Adrenal gland (tissue), 12 donors: ENCODE results near the gene CHST11. TPM values are rescaled to one million over a fixed set of nuclear protein-coding genes. Genes with fewer than 3 reads are reported as not detected.

Source experiments
- DNase-seq, 7 donors: peaks; one replicate each; pipeline ENCODE4 v3.0.0-alpha.2; 2019 to 2020
- H3K27ac ChIP-seq, 5 donors: fragments of 200-600 bp; sonication (generic) in 4 of 5; 1 replicate in 3 of 5; 2 replicates in 2 of 5; pipeline versions ENCODE4 v1.5.1 to v1.8.0; 2016 to 2020; ENCODE audit warnings: mild to moderate bottlenecking in 1 of 5
- H3K27me3 ChIP-seq: fragments of 200-600 bp; 2 replicates; pipeline ENCODE4 v1.8.0; 2021
- H3K36me3 ChIP-seq, 2 donors: fragments of 200-600 bp; replicated peaks in 1 of 2; 1 replicate in 1 of 2; 2 replicates in 1 of 2; pipeline versions ENCODE4 v1.5.1 to v1.8.0; 2018 to 2022
- H3K4me1 ChIP-seq, 2 donors: fragments of 200-600 bp; replicated peaks in 1 of 2; 1 replicate in 1 of 2; 2 replicates in 1 of 2; pipeline versions ENCODE4 v1.5.1 to v1.8.0; 2018 to 2021
- H3K4me3 ChIP-seq, 4 donors: fragments of 200-600 bp; sonication (generic) in 3 of 4; one replicate each; pipeline ENCODE4 v1.5.1; 2016 to 2018
- H3K9me3 ChIP-seq, 3 donors: fragments of 200-600 bp; sonication (generic) in 1 of 3; replicated peaks in 1 of 3; 1 replicate in 2 of 3; 2 replicates in 1 of 3; pipeline versions ENCODE4 v1.5.1 to v1.8.0; 2016 to 2021
- POLR2A ChIP-seq, 2 donors: fragments of 450-650 bp; IDR thresholded peaks; one replicate each; pipeline ENCODE4 v1.6.1; 2017; ENCODE audit warnings: antibody characterized with exemption in 2 of 2, mild to moderate bottlenecking in 2 of 2, moderate library complexity in 1 of 2
- WGBS, 4 donors: extraction: QIAGEN DNeasy Blood & Tissue Kit in 2 of 4; methylation state at CpG; one replicate each; pipeline versions ENCODE4 v1.1.5 to v1.1.7; 2013 to 2017; 5-methylcytosine and 5-hydroxymethylcytosine counted together
- intact Hi-C, 2 donors: fragments of 100-400 bp; cut with DNase I; formaldehyde crosslinking; loops; one replicate each; pipeline versions ENCODE4 v1.14.1 to v1.15.0; 2022 to 2023
- polyA plus RNA-seq, 3 donors: library from polyadenylated mRNA; stranded (reverse); fragments of 200-250 nt in 2 of 3; fragments of 350-450 nt in 1 of 3; fragmentation: Illumina TruSeq in 1 of 3; extraction: RNeasy Lipid Tissue Mini Kit (QIAGEN cat#74804) in 1 of 3; gene quantifications; one replicate each; pipeline ENCODE4 v1.2.3, GENCODE V29; 2013 to 2014
- total RNA-seq, 9 donors: library from RNA; depleted of rRNA in 4 of 9; stranded (reverse); fragments of >200 nt in 4 of 9; fragments of 120-200 nt in 1 of 9; fragmentation: NEBNext Ultra II Directional in 1 of 9; extraction: Animal tissue kit (Norgen Biotek cat#: 25700) in 1 of 9; gene quantifications; one replicate each; pipeline versions ENCODE4 v1.1.0 to v1.2.4, GENCODE V29; 2013 to 2023
- TF ChIP-seq, protein P1 (sequence below), 6 experiments: fragments of 450-650 bp in 4 of 6; fragments of 200-600 bp in 2 of 6; sonication (generic) in 1 of 6; IDR thresholded peaks; 1 replicate in 5 of 6; 2 replicates in 1 of 6; pipeline versions ENCODE4 v1.5.1 to v1.8.0; 2016 to 2021; ENCODE audit warnings: antibody characterized with exemption in 6 of 6, mild to moderate bottlenecking in 2 of 6, moderate library complexity in 1 of 6
- donor health status: healthy with polysubstance abuse.
- donor health status: Bipolar disorder and iron deficiency.
- donor health status: DM: yes; HTN: yes; CAD: no.
- donor health status: DM: no; HTN: no; CAD: no.
- donor health status: DM: no; HTN: no; CAD: no.
- donor health status: DM: yes; HTN: yes; CAD: no.

The CHST11 gene
- total and polyA plus RNA-seq, 12 donors, result 6.2 to 95.1 (median 29.8) TPM

DNA sequence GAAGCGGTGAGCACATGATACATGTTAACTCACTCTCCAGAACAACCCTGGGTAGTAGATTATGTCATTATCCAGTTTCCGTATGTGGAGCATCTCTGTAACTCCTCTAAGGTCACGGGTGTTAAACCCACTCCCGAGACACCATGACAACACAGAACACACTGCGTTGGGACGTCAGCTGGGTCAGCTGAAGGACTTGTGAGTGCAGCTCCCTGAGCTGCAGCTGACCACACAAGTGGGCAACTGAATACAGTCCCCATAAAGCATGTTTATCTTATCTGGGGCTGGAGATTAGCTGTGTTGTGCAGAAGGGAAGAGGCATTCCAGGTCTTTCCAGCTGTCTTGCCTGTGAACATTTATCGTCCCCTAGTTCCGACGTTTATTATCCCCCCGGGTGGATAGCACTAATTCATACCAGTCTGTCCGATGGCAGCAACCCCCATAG, 211.5 kb downstream of the CHST11 start:
- Histone ChIP-seq H3K9me3 (no peaks in the 10 kb centered on the region), H3K27me3 (no peaks in the 10 kb centered on the region), H3K4me1 (peaks cover 25 to 65% of the 10 kb centered on the region in 2 donors), H3K4me3 (no peak overlapping the region), H3K27ac (peak overlapping the region in 2 of 5 donors; percentile 54 to 73), H3K36me3 (no peaks in the 10 kb centered on the region)
- 38 to 61% (median 54%) methylated on average over 7 to 11 of the region's 11 CpGs for WGBS, 4 donors
- peak in 6 of 7 donors; percentile 38 to 72 (median 48) for DNase-seq
- intact Hi-C loops, result no loop called here
- TF ChIP-seq, protein P1, sequence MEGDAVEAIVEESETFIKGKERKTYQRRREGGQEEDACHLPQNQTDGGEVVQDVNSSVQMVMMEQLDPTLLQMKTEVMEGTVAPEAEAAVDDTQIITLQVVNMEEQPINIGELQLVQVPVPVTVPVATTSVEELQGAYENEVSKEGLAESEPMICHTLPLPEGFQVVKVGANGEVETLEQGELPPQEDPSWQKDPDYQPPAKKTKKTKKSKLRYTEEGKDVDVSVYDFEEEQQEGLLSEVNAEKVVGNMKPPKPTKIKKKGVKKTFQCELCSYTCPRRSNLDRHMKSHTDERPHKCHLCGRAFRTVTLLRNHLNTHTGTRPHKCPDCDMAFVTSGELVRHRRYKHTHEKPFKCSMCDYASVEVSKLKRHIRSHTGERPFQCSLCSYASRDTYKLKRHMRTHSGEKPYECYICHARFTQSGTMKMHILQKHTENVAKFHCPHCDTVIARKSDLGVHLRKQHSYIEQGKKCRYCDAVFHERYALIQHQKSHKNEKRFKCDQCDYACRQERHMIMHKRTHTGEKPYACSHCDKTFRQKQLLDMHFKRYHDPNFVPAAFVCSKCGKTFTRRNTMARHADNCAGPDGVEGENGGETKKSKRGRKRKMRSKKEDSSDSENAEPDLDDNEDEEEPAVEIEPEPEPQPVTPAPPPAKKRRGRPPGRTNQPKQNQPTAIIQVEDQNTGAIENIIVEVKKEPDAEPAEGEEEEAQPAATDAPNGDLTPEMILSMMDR (IDR thresholded peaks at IDR 0.05), result no peak
- TF ChIP-seq POLR2A (IDR thresholded peaks at IDR 0.05), result no peak

DNA sequence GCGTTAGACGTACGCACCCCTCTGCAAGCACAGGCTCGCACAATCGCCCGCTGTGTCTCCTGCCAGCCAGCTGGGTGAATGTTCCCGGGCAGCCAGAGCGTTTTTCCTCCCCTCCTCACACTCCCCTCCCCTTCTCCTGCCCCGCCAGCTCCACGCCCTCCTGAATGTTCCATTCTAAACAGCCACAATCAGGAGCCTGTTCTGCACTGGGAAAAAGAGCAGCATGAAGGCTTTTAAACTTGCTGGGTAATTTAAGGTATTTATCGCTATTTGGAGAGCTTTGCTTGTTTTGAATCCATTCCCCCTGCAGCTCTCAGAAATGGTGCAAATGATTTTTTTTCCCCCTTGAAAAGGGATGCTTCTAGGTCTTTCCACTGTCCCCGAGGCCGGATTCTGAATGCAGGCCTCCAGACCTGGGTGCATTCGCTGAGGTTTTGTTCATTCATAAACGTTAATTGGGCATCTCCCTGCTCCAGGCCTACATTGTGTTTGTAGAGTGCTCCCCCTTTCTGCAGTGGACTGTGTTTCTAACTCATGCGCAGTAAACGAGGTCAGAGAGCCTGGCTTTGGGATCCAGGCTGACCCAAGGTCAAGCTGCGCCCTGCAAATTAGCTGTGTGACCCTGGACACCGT, 212.5 kb downstream of the CHST11 start:
- peak in 5 of 7 donors; percentile 24 to 66 (median 42) for DNase-seq
- Histone ChIP-seq H3K27ac (peak overlapping the region in 2 of 5 donors; percentile 54 to 73), H3K36me3 (no peaks in the 10 kb centered on the region), H3K4me1 (peaks cover 26 to 74% of the 10 kb centered on the region in 2 donors), H3K4me3 (no peak overlapping the region), H3K9me3 (no peaks in the 10 kb centered on the region), H3K27me3 (no peaks in the 10 kb centered on the region)
- TF ChIP-seq, protein P1 (IDR thresholded peaks at IDR 0.05), result no peak
- TF ChIP-seq POLR2A (IDR thresholded peaks at IDR 0.05), result no peak
- 49 to 68% (median 53%) methylated on average over 18 to 19 of the region's 19 CpGs for WGBS, 4 donors
- intact Hi-C loops, result no loop called here

DNA sequence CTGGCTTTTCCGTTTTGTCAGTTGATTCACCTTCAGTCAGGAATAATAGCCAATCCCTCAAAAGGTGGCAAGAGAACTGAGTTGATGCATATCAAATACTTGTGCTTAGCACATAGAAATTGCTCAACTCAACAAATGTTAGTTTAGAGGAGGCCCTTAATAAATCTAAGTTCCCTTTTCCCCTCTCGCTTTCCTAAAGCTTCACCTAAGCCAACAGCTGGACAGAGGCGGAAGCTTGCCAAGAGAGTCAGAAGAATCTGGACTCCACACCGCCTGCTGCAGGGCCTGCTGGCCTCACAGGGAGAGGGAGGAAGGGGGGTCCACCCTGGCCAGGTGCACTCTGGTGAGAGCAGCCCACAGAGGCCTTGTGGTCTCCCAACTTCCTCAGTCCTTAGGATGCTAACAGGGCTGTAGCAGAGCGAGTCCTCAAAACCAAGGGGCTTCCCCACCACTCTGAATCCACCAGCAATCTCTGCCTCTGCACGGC, 213.1 kb downstream of the CHST11 start:
- intact Hi-C loops, result no loop called here

More for the DNA sequence above, 213.1 kb downstream of the CHST11 start:
- Histone ChIP-seq H3K9me3 (no peaks in the 10 kb centered on the region), H3K4me3 (no peak overlapping the region), H3K27ac (peak overlapping the region in 2 of 5 donors; percentile 54 to 73), H3K27me3 (no peaks in the 10 kb centered on the region), H3K4me1 (peaks cover 26 to 76% of the 10 kb centered on the region in 2 donors), H3K36me3 (no peaks in the 10 kb centered on the region)
- 57 to 79% (median 70%) methylated on average over 6 of the region's 6 CpGs for WGBS, 4 donors
- peak in 4 of 7 donors; percentile 40 to 68 (median 44) for DNase-seq
- TF ChIP-seq, protein P1 (IDR thresholded peaks at IDR 0.05), result no peak
- TF ChIP-seq POLR2A (IDR thresholded peaks at IDR 0.05), result no peak
